ENCODE data around the gene GALNT17. TPM values are rescaled to one million over a fixed set of nuclear protein-coding genes. Genes with fewer than 3 reads are reported as not detected.

The GALNT17 gene
- total and polyA plus RNA-seq, 5 donors from 2014 or later = not detected

GRCh38 chr7:71384094-71384493 lies 252.2 kb downstream of the GALNT17 start:
- Mint-ChIP-seq H3K27me3 (no peaks in the 10 kb centered on the region), H3K9me3 (peaks cover 6 to 44% (median 17%) of the 10 kb centered on the region in 7 donors), H3K36me3 (no peaks in the 10 kb centered on the region), H3K4me1 (no peaks in the 10 kb centered on the region), H3K27ac (no peak overlapping the region), H3K4me3 (no peak overlapping the region)
- Histone ChIP-seq H3K36me3 (ENCODE audit: control insufficient read depth, insufficient read depth, low read length) (no peaks in the 10 kb centered on the region), H3K27ac (ENCODE audit: insufficient read depth, low read length, poor library complexity, severe bottlenecking) (no peak overlapping the region), H3K9me3 (ENCODE audit: control insufficient read depth in 2 of 2, low read length in 2 of 2) (peaks cover 2 to 5% of the 10 kb centered on the region in 2 experiments), H3K4me1 (ENCODE audit: control insufficient read depth, insufficient read depth, low read length, poor library complexity, severe bottlenecking) (no peaks in the 10 kb centered on the region), H3K4me3 (ENCODE audit: low read depth, low read length) (no peak overlapping the region), H3K27me3 (ENCODE audit: control insufficient read depth, insufficient read depth, low read length) (no peaks in the 10 kb centered on the region)
- no peak for DNase-seq
- no peak for ATAC-seq (ENCODE audit: low read depth in 2 of 2)

GRCh38 chr7:71385330-71385729 lies 253.4 kb downstream of the GALNT17 start:
- no peak for DNase-seq
- no peaks in the 10 kb centered on the region for H3K4me1 ChIP-seq (ENCODE audit: control insufficient read depth, insufficient read depth, low read length, poor library complexity, severe bottlenecking)

GRCh38 chr7:71386152-71386785 lies 254.3 kb downstream of the GALNT17 start:
- no peaks in the 10 kb centered on the region for H3K27me3 Mint-ChIP-seq
- H3K27me3 ChIP-seq (ENCODE audit: control insufficient read depth, insufficient read depth, low read length) = no peaks in the 10 kb centered on the region
- peaks cover 2 to 4% of the 10 kb centered on the region in 2 experiments for H3K9me3 ChIP-seq (ENCODE audit: control insufficient read depth in 2 of 2, low read length in 2 of 2)
- no peak overlapping the region for H3K4me3 ChIP-seq (ENCODE audit: low read depth, low read length)
- H3K27ac Mint-ChIP-seq = no peak overlapping the region
- ATAC-seq (ENCODE audit: low read depth in 2 of 2) (no peak), DNase-seq (no peak)
- no peaks in the 10 kb centered on the region for H3K4me1 ChIP-seq (ENCODE audit: control insufficient read depth, insufficient read depth, low read length, poor library complexity, severe bottlenecking)
- no peaks in the 10 kb centered on the region for H3K4me1 Mint-ChIP-seq
- H3K36me3 Mint-ChIP-seq = no peaks in the 10 kb centered on the region
- H3K27ac ChIP-seq (ENCODE audit: insufficient read depth, low read length, poor library complexity, severe bottlenecking) = no peak overlapping the region
- no peaks in the 10 kb centered on the region for H3K36me3 ChIP-seq (ENCODE audit: control insufficient read depth, insufficient read depth, low read length)
- peaks cover 0 to 39% (median 11%) of the 10 kb centered on the region in 7 donors for H3K9me3 Mint-ChIP-seq
- no peak overlapping the region for H3K4me3 Mint-ChIP-seq

More at GRCh38 chr7:71385330-71385729, 253.4 kb downstream of the GALNT17 start:
- Histone ChIP-seq H3K4me3 (ENCODE audit: low read depth, low read length) (no peak overlapping the region), H3K27ac (ENCODE audit: insufficient read depth, low read length, poor library complexity, severe bottlenecking) (no peak overlapping the region), H3K27me3 (ENCODE audit: control insufficient read depth, insufficient read depth, low read length) (no peaks in the 10 kb centered on the region), H3K9me3 (ENCODE audit: control insufficient read depth in 2 of 2, low read length in 2 of 2) (peaks cover 0 to 2% of the 10 kb centered on the region in 2 experiments), H3K36me3 (ENCODE audit: control insufficient read depth, insufficient read depth, low read length) (no peaks in the 10 kb centered on the region)
- Mint-ChIP-seq H3K4me1 (no peaks in the 10 kb centered on the region), H3K27ac (no peak overlapping the region), H3K9me3 (peaks cover 0 to 39% (median 11%) of the 10 kb centered on the region in 7 donors), H3K4me3 (no peak overlapping the region), H3K27me3 (no peaks in the 10 kb centered on the region), H3K36me3 (no peaks in the 10 kb centered on the region)
- ATAC-seq (ENCODE audit: low read depth in 2 of 2) = no peak

- Histone ChIP-seq H3K27ac (ENCODE audit: insufficient read depth, low read length, poor library complexity, severe bottlenecking) (no peak overlapping the region), H3K9me3 (ENCODE audit: control insufficient read depth in 2 of 2, low read length in 2 of 2) (peaks cover 2 to 4% of the 10 kb centered on the region in 2 experiments), H3K36me3 (ENCODE audit: control insufficient read depth, insufficient read depth, low read length) (no peaks in the 10 kb centered on the region), H3K4me3 (ENCODE audit: low read depth, low read length) (no peak overlapping the region), H3K27me3 (ENCODE audit: control insufficient read depth, insufficient read depth, low read length) (no peaks in the 10 kb centered on the region), H3K4me1 (ENCODE audit: control insufficient read depth, insufficient read depth, low read length, poor library complexity, severe bottlenecking) (no peaks in the 10 kb centered on the region)
- H3K9me3 Mint-ChIP-seq = peaks cover 0 to 36% (median 11%) of the 10 kb centered on the region in 7 donors
- H3K4me1 Mint-ChIP-seq = no peaks in the 10 kb centered on the region
- no peak overlapping the region for H3K4me3 Mint-ChIP-seq
- ATAC-seq (ENCODE audit: low read depth in 2 of 2) (no peak), DNase-seq (no peak)
- H3K27me3 Mint-ChIP-seq = no peaks in the 10 kb centered on the region
- H3K36me3 Mint-ChIP-seq = no peaks in the 10 kb centered on the region
- no peak overlapping the region for H3K27ac Mint-ChIP-seq
These were observed 256.2 kb downstream of the GALNT17 start for GRCh38 chr7:71388181-71388580.

- Histone ChIP-seq H3K36me3 (ENCODE audit: control insufficient read depth, insufficient read depth, low read length) (no peaks in the 10 kb centered on the region), H3K4me1 (ENCODE audit: control insufficient read depth, insufficient read depth, low read length, poor library complexity, severe bottlenecking) (no peaks in the 10 kb centered on the region), H3K4me3 (ENCODE audit: low read depth, low read length) (no peak overlapping the region), H3K27ac (ENCODE audit: insufficient read depth, low read length, poor library complexity, severe bottlenecking) (no peak overlapping the region), H3K27me3 (ENCODE audit: control insufficient read depth, insufficient read depth, low read length) (no peaks in the 10 kb centered on the region), H3K9me3 (ENCODE audit: control insufficient read depth in 2 of 2, low read length in 2 of 2) (peaks cover 2 to 10% of the 10 kb centered on the region in 2 experiments)
- Mint-ChIP-seq H3K27me3 (no peaks in the 10 kb centered on the region), H3K27ac (no peak overlapping the region), H3K9me3 (peaks cover 0 to 26% (median 13%) of the 10 kb centered on the region in 7 donors), H3K4me3 (no peak overlapping the region), H3K4me1 (no peaks in the 10 kb centered on the region), H3K36me3 (no peaks in the 10 kb centered on the region)
- no peak for ATAC-seq (ENCODE audit: low read depth in 2 of 2)
- DNase-seq = no peak
These were observed 258.0 kb downstream of the GALNT17 start for GRCh38 chr7:71389976-71390375.

GRCh38 chr7:71393661-71394060 lies 261.7 kb downstream of the GALNT17 start:
- H3K27me3 Mint-ChIP-seq = no peaks in the 10 kb centered on the region
- no peak overlapping the region for H3K27ac Mint-ChIP-seq
- DNase-seq (no peak), ATAC-seq (ENCODE audit: low read depth in 2 of 2) (no peak)
- no peak overlapping the region for H3K4me3 ChIP-seq (ENCODE audit: low read depth, low read length)
- no peaks in the 10 kb centered on the region for H3K4me1 ChIP-seq (ENCODE audit: control insufficient read depth, insufficient read depth, low read length, poor library complexity, severe bottlenecking)
- no peaks in the 10 kb centered on the region for H3K36me3 ChIP-seq (ENCODE audit: control insufficient read depth, insufficient read depth, low read length)
- peaks cover 0 to 32% (median 7%) of the 10 kb centered on the region in 7 donors for H3K9me3 Mint-ChIP-seq
- H3K36me3 Mint-ChIP-seq = no peaks in the 10 kb centered on the region
- no peaks in the 10 kb centered on the region for H3K4me1 Mint-ChIP-seq
- H3K4me3 Mint-ChIP-seq = no peak overlapping the region
- H3K27me3 ChIP-seq (ENCODE audit: control insufficient read depth, insufficient read depth, low read length) = no peaks in the 10 kb centered on the region
- no peak overlapping the region for H3K27ac ChIP-seq (ENCODE audit: insufficient read depth, low read length, poor library complexity, severe bottlenecking)
- peaks cover 0 to 10% of the 10 kb centered on the region in 2 experiments for H3K9me3 ChIP-seq (ENCODE audit: control insufficient read depth in 2 of 2, low read length in 2 of 2)

- Mint-ChIP-seq H3K9me3 (peaks cover 4 to 24% (median 7%) of the 10 kb centered on the region in 7 donors), H3K4me1 (no peaks in the 10 kb centered on the region), H3K27ac (no peak overlapping the region), H3K4me3 (no peak overlapping the region), H3K27me3 (no peaks in the 10 kb centered on the region), H3K36me3 (no peaks in the 10 kb centered on the region)
- H3K9me3 ChIP-seq (ENCODE audit: control insufficient read depth in 2 of 2, low read length in 2 of 2) = no peaks in the 10 kb centered on the region
- no peaks in the 10 kb centered on the region for H3K36me3 ChIP-seq (ENCODE audit: control insufficient read depth, insufficient read depth, low read length)
- H3K27me3 ChIP-seq (ENCODE audit: control insufficient read depth, insufficient read depth, low read length) = no peaks in the 10 kb centered on the region
- DNase-seq (no peak), ATAC-seq (ENCODE audit: low read depth in 2 of 2) (no peak)
- H3K4me3 ChIP-seq (ENCODE audit: low read depth, low read length) = no peak overlapping the region
- no peak overlapping the region for H3K27ac ChIP-seq (ENCODE audit: insufficient read depth, low read length, poor library complexity, severe bottlenecking)
- H3K4me1 ChIP-seq (ENCODE audit: control insufficient read depth, insufficient read depth, low read length, poor library complexity, severe bottlenecking) = no peaks in the 10 kb centered on the region
These were observed 270.7 kb downstream of the GALNT17 start for GRCh38 chr7:71402684-71403083.
